Glutamatergic neuron (in vitro differentiated cells): ENCODE data around the gene ALPK1. TPM values are rescaled to one million over a fixed set of nuclear protein-coding genes. Genes with fewer than 3 reads are reported as not detected.
"Not testable (repeated sequence)": the region's sequence is repeated elsewhere in the genome, so short reads cannot be mapped to it uniquely, and the experiment has no call there.

Experiments
- DNase-seq: peaks from one replicate; pipeline ENCODE4 v3.0.0; 2022
- H3K27ac Mint-ChIP-seq: one replicate; pipeline ENCODE4 v1.8.0; 2020; ENCODE audit warnings: mild to moderate bottlenecking, mixed read lengths, inconsistent platforms; ENCODE audit not compliant: unreplicated experiment
- H3K27me3 Mint-ChIP-seq: one replicate; pipeline ENCODE4 v1.8.0; 2020; ENCODE audit warnings: mild to moderate bottlenecking, moderate library complexity, mixed read lengths, inconsistent platforms; ENCODE audit not compliant: unreplicated experiment
- H3K36me3 Mint-ChIP-seq: one replicate; pipeline ENCODE4 v1.8.0; 2020; ENCODE audit warnings: mild to moderate bottlenecking, mixed read lengths, inconsistent platforms; ENCODE audit not compliant: unreplicated experiment
- H3K4me1 Mint-ChIP-seq: one replicate; pipeline ENCODE4 v1.8.0; 2020; ENCODE audit warnings: mild to moderate bottlenecking, low read depth, mixed read lengths, inconsistent platforms; ENCODE audit not compliant: unreplicated experiment
- H3K4me3 Mint-ChIP-seq: one replicate; pipeline ENCODE4 v1.8.0; 2020; ENCODE audit warnings: mild to moderate bottlenecking, mixed read lengths, inconsistent platforms; ENCODE audit not compliant: unreplicated experiment
- H3K9me3 Mint-ChIP-seq: one replicate; pipeline ENCODE4 v1.8.0; 2020; ENCODE audit warnings: mild to moderate bottlenecking, moderate library complexity, mixed read lengths, inconsistent platforms; ENCODE audit not compliant: unreplicated experiment
- CTCF ChIP-seq: fragments of 200-600 bp; sonication (generic); IDR thresholded peaks from one replicate; pipeline ENCODE4 v1.5.0; 2021; ENCODE audit not compliant: partially characterized antibody, unreplicated experiment
- total RNA-seq: library from RNA; stranded (reverse); fragmentation: NEBNext Ultra II Directional; extraction: Animal tissue kit (Norgen Biotek cat#: 25700); gene quantifications from one replicate; pipeline ENCODE4 v1.2.1, GENCODE V29; 2021; ENCODE audit not compliant: unreplicated experiment

Gene ALPK1
- total RNA-seq, 1 donor from 2014 or later = 0.86 TPM

GRCh38 chr4:112473985-112474384 is 176.8 kb downstream of the ALPK1 start:
- no peaks in the 10 kb centered on the region for H3K4me1 Mint-ChIP-seq

GRCh38 chr4:112485930-112486329 is 188.8 kb downstream of the ALPK1 start:
- no peak for TF ChIP-seq CTCF
- Mint-ChIP-seq H3K27me3 (peaks cover 2% of the 10 kb centered on the region), H3K4me1 (peaks cover 3% of the 10 kb centered on the region), H3K27ac (no peak overlapping the region), H3K4me3 (no peak overlapping the region), H3K36me3 (peaks cover 15% of the 10 kb centered on the region), H3K9me3 (peaks cover 5% of the 10 kb centered on the region)
- no peak for DNase-seq

More at GRCh38 chr4:112473985-112474384, 176.8 kb downstream of the ALPK1 start:
- no peak overlapping the region for H3K4me3 Mint-ChIP-seq
- no peak for DNase-seq
- H3K9me3 Mint-ChIP-seq = peaks cover 1% of the 10 kb centered on the region
- no peak overlapping the region for H3K27ac Mint-ChIP-seq
- no peak for TF ChIP-seq CTCF
- peaks cover 2% of the 10 kb centered on the region for H3K27me3 Mint-ChIP-seq
- peaks cover 4% of the 10 kb centered on the region for H3K36me3 Mint-ChIP-seq

- DNase-seq, H3K27me3 Mint-ChIP-seq, H3K4me1 Mint-ChIP-seq, H3K27ac Mint-ChIP-seq, H3K4me3 Mint-ChIP-seq: not testable (repeated sequence)
- Mint-ChIP-seq H3K36me3 (peaks cover 21% of the 10 kb centered on the region), H3K9me3 (peaks cover 12% of the 10 kb centered on the region)
These were observed 193.6 kb downstream of the ALPK1 start for GRCh38 chr4:112490808-112491207.

Other genes with a start within 250 kb of the ALPK1 start
- gene FAM241A, start 151.9 kb upstream of the ALPK1 start, total RNA-seq = 1.2 TPM
- gene AP1AR, start 65.6 kb upstream of the ALPK1 start, total RNA-seq = 21.0 TPM
- gene TIFA, start 11.5 kb upstream of the ALPK1 start, total RNA-seq = 3.0 TPM
- 7.3 TPM for gene NEUROG2, start 218.8 kb downstream of the ALPK1 start, total RNA-seq